ENCODE data around the gene TOMM6. TPM values are rescaled to one million over a fixed set of nuclear protein-coding genes. Genes with fewer than 3 reads are reported as not detected.

The TOMM6 gene
- total RNA-seq, 1 donor from 2014 or later: 133 TPM

GRCh38 chr6:41796474-41796873 lies 9.0 kb downstream of the TOMM6 start:
- Mint-ChIP-seq H3K36me3 (ENCODE audit: unreplicated experiment) (peaks cover 11% of the 10 kb centered on the region), H3K4me1 (ENCODE audit: unreplicated experiment) (no peaks in the 10 kb centered on the region)
- TF ChIP-seq, protein P1, sequence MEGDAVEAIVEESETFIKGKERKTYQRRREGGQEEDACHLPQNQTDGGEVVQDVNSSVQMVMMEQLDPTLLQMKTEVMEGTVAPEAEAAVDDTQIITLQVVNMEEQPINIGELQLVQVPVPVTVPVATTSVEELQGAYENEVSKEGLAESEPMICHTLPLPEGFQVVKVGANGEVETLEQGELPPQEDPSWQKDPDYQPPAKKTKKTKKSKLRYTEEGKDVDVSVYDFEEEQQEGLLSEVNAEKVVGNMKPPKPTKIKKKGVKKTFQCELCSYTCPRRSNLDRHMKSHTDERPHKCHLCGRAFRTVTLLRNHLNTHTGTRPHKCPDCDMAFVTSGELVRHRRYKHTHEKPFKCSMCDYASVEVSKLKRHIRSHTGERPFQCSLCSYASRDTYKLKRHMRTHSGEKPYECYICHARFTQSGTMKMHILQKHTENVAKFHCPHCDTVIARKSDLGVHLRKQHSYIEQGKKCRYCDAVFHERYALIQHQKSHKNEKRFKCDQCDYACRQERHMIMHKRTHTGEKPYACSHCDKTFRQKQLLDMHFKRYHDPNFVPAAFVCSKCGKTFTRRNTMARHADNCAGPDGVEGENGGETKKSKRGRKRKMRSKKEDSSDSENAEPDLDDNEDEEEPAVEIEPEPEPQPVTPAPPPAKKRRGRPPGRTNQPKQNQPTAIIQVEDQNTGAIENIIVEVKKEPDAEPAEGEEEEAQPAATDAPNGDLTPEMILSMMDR (IDR thresholded peaks at IDR 0.05): no peak

DNA sequence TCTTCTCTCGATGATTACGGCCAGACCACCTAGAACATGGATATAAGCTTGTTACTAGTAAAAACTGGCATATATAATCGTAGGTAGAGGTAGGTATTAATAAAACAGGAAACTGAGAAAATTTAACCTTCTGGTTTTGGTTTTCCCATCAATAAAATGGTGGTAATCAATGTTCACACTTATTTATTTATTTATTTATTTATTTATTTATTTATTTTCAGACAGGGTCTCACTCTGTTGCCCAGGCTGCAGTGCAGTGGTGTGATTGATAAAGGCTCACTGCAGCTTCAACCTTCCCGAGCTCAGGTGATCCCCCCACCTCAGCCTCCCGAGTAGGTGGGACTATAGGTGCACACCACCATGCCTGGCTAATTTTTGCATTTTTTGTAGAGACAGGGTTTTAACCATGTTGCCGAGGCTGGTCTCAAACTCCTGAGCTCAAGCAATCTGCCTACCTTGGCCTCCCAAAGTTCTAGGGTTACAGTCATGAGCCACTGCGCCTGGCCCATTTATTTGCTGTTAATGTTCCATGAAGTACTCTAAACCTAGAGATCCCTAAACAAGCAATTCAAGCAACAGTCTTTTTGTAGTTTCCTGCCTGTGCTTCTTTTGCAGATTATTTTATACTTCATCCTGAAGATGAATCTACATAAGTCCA lies 11.5 kb downstream of the TOMM6 start:
- no peaks in the 10 kb centered on the region for H3K9me3 Mint-ChIP-seq (ENCODE audit: unreplicated experiment)
- TF ChIP-seq, protein P1 (IDR thresholded peaks at IDR 0.05): no peak
- H3K4me1 Mint-ChIP-seq (ENCODE audit: unreplicated experiment): no peaks in the 10 kb centered on the region
- H3K27me3 Mint-ChIP-seq (ENCODE audit: unreplicated experiment): no peaks in the 10 kb centered on the region
- H3K36me3 Mint-ChIP-seq (ENCODE audit: unreplicated experiment): peaks cover 2% of the 10 kb centered on the region
- no peak overlapping the region for H3K4me3 Mint-ChIP-seq (ENCODE audit: unreplicated experiment)
- H3K27ac Mint-ChIP-seq (ENCODE audit: unreplicated experiment): no peak overlapping the region
- DNase-seq (ENCODE audit: extremely low spot score, unreplicated experiment): no peak

More at GRCh38 chr6:41796474-41796873, 9.0 kb downstream of the TOMM6 start:
- Mint-ChIP-seq H3K27ac (ENCODE audit: unreplicated experiment) (no peak overlapping the region), H3K27me3 (ENCODE audit: unreplicated experiment) (no peaks in the 10 kb centered on the region), H3K4me3 (ENCODE audit: unreplicated experiment) (no peak overlapping the region), H3K9me3 (ENCODE audit: unreplicated experiment) (no peaks in the 10 kb centered on the region)
- DNase-seq (ENCODE audit: extremely low spot score, unreplicated experiment): no peak

DNA sequence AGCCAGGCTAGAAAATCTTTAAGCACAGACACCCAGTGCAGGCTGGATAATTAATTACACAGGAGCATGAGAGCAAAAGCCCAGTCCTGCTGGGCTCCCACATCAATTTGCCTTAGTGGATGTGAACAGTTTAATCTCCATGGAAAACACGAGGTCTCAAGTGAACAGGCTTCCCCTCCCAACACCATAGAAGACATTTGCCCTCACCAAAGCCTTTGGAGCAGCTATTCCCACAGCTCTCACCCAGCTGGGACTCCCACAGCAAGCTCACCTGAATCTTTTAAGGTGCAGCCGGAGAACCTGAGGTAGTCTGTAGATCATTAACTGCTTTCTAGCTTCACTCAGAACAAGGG lies 12.0 kb downstream of the TOMM6 start:
- Mint-ChIP-seq H3K4me3 (ENCODE audit: unreplicated experiment) (no peak overlapping the region), H3K36me3 (ENCODE audit: unreplicated experiment) (peaks cover 2% of the 10 kb centered on the region), H3K27ac (ENCODE audit: unreplicated experiment) (no peak overlapping the region), H3K27me3 (ENCODE audit: unreplicated experiment) (no peaks in the 10 kb centered on the region), H3K4me1 (ENCODE audit: unreplicated experiment) (no peaks in the 10 kb centered on the region), H3K9me3 (ENCODE audit: unreplicated experiment) (no peaks in the 10 kb centered on the region)
- TF ChIP-seq, protein P1 (IDR thresholded peaks at IDR 0.05): no peak
- DNase-seq (ENCODE audit: extremely low spot score, unreplicated experiment): no peak

DNA sequence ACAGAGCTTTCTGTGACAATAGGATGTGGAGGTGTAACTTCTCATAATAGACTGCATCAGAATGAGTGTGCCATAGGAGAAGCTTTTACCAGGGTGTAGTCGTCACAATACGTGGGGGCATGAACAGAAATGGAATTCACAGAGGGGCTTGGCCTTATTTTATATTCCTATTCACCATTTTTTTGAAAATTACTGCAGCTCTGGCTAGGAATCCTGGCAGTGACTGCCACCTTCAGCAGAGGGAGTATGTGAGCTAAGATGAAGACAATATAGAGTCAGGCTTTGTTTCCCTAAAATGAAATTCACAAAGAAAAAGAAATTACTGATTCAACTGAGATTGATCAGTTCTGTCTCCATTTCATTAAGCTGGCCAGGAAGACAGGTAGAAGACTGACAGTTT lies 13.9 kb downstream of the TOMM6 start:
- Mint-ChIP-seq H3K36me3 (ENCODE audit: unreplicated experiment) (peaks cover 2% of the 10 kb centered on the region), H3K4me1 (ENCODE audit: unreplicated experiment) (no peaks in the 10 kb centered on the region), H3K4me3 (ENCODE audit: unreplicated experiment) (no peak overlapping the region), H3K27ac (ENCODE audit: unreplicated experiment) (no peak overlapping the region), H3K27me3 (ENCODE audit: unreplicated experiment) (no peaks in the 10 kb centered on the region), H3K9me3 (ENCODE audit: unreplicated experiment) (no peaks in the 10 kb centered on the region)
- DNase-seq (ENCODE audit: extremely low spot score, unreplicated experiment): no peak
- TF ChIP-seq, protein P1 (IDR thresholded peaks at IDR 0.05): peak; percentile 70

- Mint-ChIP-seq H3K4me3 (ENCODE audit: unreplicated experiment) (no peak overlapping the region), H3K9me3 (ENCODE audit: unreplicated experiment) (no peaks in the 10 kb centered on the region), H3K27ac (ENCODE audit: unreplicated experiment) (no peak overlapping the region), H3K27me3 (ENCODE audit: unreplicated experiment) (no peaks in the 10 kb centered on the region), H3K4me1 (ENCODE audit: unreplicated experiment) (no peaks in the 10 kb centered on the region), H3K36me3 (ENCODE audit: unreplicated experiment) (no peaks in the 10 kb centered on the region)
- TF ChIP-seq, protein P1 (IDR thresholded peaks at IDR 0.05): no peak
- no peak for DNase-seq (ENCODE audit: extremely low spot score, unreplicated experiment)
These were observed 18.6 kb downstream of the TOMM6 start for GRCh38 chr6:41805830-41806774.

All from osteocyte (in vitro differentiated cells).